ENCODE data around the gene ZNF563.
"Not testable (repeated sequence)": the region's sequence is repeated elsewhere in the genome, so short reads cannot be mapped to it uniquely, and the experiment has no call there.

The ZNF563 gene

DNA sequence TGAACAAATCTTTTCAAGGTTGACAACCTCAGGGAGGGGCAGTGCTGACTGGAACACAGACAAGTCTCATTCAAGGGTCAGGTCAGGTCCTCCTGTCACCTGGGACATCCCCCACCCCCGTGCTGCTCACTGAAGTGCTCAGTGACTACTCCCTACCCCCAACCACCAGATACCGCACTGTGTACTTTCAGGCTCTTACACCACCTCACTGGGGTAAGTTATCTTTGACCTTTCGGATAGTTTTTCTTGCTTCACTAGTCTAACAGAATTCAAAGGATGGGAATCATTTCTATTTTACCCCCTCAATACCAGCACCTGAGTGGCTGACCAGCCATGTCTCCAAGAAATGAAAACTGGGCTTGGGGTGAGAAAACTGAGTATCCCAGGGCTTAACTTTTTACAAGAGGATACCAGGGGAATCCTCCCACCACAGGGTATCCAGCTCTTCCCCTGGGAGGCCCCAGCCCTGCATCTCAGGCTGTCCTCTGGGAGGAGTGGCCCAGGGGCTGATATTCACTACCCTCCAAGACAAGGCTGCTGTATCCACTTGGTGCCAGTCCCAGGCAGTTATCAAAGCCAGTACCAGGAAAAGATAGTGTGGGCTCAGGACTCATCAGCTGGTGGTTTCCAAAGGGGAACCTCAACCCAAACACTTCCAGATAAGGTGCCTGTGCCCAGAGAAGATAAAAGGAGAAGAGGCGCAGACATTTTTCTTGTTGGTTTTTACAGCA lies 2.1 kb downstream of the ZNF563 start:
- no peak overlapping the region for H3K4me3 ChIP-seq (ENCODE audit: low read length)

DNA sequence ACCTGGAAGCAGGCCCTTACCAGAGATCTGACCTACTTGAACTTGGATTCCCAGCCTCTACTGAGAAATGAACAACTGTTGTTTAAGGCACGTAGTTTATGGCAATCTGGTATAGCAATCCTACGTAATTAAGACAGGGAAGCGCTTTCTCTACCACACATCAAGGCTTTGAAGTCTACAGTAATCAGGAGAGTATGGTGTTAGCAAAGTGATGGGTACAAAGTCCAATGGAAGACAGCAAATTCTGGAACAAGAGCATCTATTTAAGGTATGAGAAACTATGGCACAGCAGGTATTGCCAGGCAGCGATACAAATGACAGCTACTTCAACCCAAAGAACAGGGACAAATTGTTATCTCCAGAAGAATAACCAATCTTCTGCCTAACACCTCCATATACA lies 3.1 kb downstream of the ZNF563 start:
- H3K4me3 ChIP-seq (ENCODE audit: low read length): no peak overlapping the region
- TF ChIP-seq, protein P1, sequence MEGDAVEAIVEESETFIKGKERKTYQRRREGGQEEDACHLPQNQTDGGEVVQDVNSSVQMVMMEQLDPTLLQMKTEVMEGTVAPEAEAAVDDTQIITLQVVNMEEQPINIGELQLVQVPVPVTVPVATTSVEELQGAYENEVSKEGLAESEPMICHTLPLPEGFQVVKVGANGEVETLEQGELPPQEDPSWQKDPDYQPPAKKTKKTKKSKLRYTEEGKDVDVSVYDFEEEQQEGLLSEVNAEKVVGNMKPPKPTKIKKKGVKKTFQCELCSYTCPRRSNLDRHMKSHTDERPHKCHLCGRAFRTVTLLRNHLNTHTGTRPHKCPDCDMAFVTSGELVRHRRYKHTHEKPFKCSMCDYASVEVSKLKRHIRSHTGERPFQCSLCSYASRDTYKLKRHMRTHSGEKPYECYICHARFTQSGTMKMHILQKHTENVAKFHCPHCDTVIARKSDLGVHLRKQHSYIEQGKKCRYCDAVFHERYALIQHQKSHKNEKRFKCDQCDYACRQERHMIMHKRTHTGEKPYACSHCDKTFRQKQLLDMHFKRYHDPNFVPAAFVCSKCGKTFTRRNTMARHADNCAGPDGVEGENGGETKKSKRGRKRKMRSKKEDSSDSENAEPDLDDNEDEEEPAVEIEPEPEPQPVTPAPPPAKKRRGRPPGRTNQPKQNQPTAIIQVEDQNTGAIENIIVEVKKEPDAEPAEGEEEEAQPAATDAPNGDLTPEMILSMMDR (IDR thresholded peaks at IDR 0.05; ENCODE audit: insufficient read depth, low read depth, low read length, missing control alignments): no peak
- DNase-seq (ENCODE audit: low read depth): no peak

More for the DNA sequence above, 2.1 kb downstream of the ZNF563 start:
- TF ChIP-seq, protein P1 (IDR thresholded peaks at IDR 0.05; ENCODE audit: insufficient read depth, low read depth, low read length, missing control alignments): no peak
- no peak for DNase-seq (ENCODE audit: low read depth)

DNA sequence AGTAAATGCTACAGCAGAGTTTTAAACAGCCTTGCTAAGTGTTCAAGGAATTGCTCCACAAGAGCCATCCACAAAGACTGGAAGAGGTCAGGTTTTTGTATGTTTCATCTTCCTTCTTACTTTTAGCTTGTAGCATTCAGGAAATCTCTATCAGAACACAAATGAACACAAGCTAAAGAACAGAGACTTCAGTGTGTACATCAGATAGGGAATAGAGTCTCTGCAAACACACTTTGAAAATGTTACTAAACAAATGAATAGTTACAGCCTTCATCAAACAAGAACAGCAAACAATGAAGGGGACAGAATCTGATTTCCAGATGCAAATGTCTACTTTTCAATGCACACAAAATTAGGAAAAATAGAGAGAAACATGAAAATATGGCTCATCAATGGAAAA lies 7.7 kb downstream of the ZNF563 start:
- DNase-seq (ENCODE audit: low read depth): no peak
- TF ChIP-seq, protein P1 (IDR thresholded peaks at IDR 0.05; ENCODE audit: insufficient read depth, low read depth, low read length, missing control alignments): no peak
- no peak overlapping the region for H3K4me3 ChIP-seq (ENCODE audit: low read length)

DNA sequence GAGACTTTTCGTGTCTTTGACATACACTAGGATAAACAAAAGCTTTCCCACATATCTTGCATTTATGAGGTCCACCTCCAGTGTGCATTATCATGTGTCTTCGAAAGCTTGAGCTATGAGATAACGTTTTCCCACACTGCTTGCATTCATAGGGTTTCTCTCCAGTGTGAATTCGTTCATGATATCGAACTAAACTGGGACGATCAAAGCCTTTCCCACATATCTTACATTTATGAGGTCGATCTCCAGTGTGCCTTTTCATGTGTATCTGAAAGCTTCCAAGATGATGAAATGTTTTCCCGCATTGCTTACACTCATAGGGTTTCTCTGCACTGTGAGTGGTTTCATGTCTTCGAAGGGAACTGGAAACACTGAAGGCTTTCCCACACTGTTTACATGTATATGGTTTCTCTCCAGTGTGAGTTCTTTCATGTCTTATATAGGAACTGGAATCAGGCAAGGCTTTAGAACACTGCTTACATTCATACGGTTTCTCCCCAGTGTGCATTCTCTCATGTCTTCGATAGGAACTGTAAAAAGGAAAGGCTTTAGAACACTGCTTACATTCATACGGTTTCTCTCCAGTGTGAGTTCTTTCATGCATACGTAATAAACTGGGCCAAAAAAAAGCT lies 14.5 kb downstream of the ZNF563 start:
- TF ChIP-seq, protein P1 (IDR thresholded peaks at IDR 0.05; ENCODE audit: insufficient read depth, low read depth, low read length, missing control alignments): no peak
- no peak for DNase-seq (ENCODE audit: low read depth)
- no peak overlapping the region for H3K4me3 ChIP-seq (ENCODE audit: low read length)

DNA sequence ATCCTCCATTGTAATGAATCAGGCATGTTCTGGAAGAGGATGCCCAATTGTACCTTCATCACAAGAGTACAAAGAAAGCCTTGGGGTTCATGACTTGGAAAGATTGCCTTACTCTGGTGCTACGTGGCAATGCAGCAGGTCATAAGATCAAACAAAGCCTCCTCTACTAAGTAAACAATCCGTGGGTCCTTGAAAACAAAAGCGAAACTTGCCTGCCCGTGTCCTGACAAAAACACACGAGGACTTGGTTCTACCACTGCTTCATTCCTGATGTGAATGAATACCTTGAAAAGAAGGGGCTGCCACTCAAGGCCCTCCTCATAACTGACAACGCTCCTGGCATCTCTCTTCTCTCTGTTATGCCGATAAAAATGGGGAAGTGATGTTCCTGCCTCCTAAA lies 18.9 kb downstream of the ZNF563 start:
- no peak for DNase-seq (ENCODE audit: low read depth)
- H3K4me3 ChIP-seq (ENCODE audit: low read length): no peak overlapping the region
- TF ChIP-seq, protein P1 (IDR thresholded peaks at IDR 0.05; ENCODE audit: insufficient read depth, low read depth, low read length, missing control alignments): no peak

DNA sequence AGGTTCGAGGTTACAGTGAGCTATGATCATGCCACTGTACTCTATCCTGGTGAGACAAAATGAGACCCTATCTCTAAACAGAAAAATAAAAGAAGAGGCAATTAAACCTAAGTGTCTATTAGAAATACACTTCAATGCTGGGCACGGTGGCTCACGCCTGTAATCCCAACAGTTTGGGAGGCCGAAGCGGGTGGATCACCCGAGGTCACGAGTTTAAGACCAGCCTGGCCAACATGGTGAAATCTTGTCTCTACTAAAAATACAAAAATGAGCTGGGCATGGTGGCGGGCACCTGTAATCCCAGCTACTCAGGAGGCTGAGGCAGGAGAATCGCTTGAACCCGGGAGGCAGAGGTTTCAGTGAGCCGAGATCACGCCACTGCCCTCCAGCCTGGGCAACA lies 24.5 kb downstream of the ZNF563 start:
- H3K4me3 ChIP-seq (ENCODE audit: low read length); DNase-seq (ENCODE audit: low read depth): not testable (repeated sequence)

DNA sequence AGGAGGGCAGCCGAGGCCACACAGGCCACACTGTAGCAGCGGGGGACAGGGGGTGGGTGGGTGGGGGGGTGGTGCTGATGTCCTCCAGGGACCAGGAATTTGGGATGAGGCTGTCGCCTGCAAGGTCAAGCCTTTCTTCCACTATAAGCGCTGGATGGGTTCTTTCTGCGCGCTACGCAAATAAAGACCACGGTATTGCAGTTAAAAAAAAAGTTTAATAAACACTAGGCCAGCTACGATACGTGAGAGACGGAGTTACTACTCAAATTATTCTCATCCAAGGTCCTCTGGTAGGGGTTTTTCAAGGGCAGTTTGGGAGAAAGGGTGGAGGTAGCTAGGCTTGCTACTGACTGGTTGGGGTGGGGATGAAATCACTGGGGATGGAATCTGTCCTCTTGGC lies 38.2 kb downstream of the ZNF563 start:
- peak overlapping the region; percentile 92 for H3K4me3 ChIP-seq (ENCODE audit: low read length)
- TF ChIP-seq, protein P1 (IDR thresholded peaks at IDR 0.05; ENCODE audit: insufficient read depth, low read depth, low read length, missing control alignments): no peak
- DNase-seq (ENCODE audit: low read depth): no peak
